Right renal pelvis (tissue), 4 donors: ENCODE measurements around the gene OCSTAMP. TPM values are rescaled to one million over a fixed set of nuclear protein-coding genes. Genes with fewer than 3 reads are reported as not detected.
A peak's percentile ranks its signal among the peaks of the same experiment; 100 is the strongest.

ENCODE experiments used
- DNase-seq, 4 donors: peaks; one replicate each; pipeline ENCODE4 v3.0.0-alpha.2; 2013; ENCODE audit warnings: low read depth in 4 of 4, low spot score in 3 of 4, missing footprints in 1 of 4
- polyA plus RNA-seq, 4 donors: library from polyadenylated mRNA; unstranded; fragments of 120-200 nt; gene quantifications; one replicate each; pipeline ENCODE4 v1.2.1, GENCODE V29; 2013; ENCODE audit not compliant: insufficient read length in 4 of 4

Gene OCSTAMP
- polyA plus RNA-seq, 4 donors: not detected

- DNase-seq: peak in 2 of 4 donors; percentile 10 to 14
Measured at GRCh38 chr20:46520976-46521579, 29.4 kb downstream of the OCSTAMP start.

- no peak for DNase-seq
Measured at GRCh38 chr20:46520540-46520939, 29.9 kb downstream of the OCSTAMP start.

DNA sequence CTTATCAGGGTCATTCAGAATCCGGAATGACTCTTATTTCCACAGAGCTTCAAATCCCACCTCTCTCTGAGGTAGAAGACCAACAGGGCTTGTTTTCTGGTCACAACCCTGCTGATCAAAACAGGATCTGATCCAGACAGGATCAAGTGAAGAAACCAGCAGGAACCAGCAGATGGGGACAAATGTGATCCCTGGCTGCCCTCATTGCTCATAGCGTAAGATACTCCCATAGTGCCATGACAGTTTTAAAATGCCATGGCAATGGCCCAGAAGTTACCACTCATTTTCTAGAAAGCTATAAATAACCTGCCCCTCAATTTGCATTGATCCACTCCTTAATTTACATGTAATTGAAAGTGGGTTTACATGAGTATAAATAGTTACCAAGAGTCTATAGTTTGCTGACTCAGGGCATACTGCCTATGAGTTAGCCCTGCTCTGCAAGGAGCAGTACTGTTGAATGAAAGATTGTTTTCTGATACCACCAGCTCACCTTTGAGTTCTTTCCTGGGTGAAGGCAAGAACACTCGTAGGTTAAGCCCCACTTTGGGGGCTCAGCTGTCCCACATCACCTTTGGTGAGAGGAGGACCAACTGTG lies 30.9 kb downstream of the OCSTAMP start:
- no peak for DNase-seq

- DNase-seq: peak; percentile 51 to 68 (median 66)
Measured at GRCh38 chr20:46512943-46513844, 37.3 kb downstream of the OCSTAMP start, which contains the start of gene ZNF334. TSS of gene ZNF334 (minus strand) at chr20:46513559. CDS start at chr20:46512102, 1,457 bp downstream.

GRCh38 chr20:46509523-46509922 lies 40.9 kb downstream of the OCSTAMP start:
- DNase-seq: no peak

GRCh38 chr20:46507760-46508407 lies 42.6 kb downstream of the OCSTAMP start:
- no peak for DNase-seq

GRCh38 chr20:46505506-46505905 lies 44.9 kb downstream of the OCSTAMP start:
- no peak for DNase-seq

DNA sequence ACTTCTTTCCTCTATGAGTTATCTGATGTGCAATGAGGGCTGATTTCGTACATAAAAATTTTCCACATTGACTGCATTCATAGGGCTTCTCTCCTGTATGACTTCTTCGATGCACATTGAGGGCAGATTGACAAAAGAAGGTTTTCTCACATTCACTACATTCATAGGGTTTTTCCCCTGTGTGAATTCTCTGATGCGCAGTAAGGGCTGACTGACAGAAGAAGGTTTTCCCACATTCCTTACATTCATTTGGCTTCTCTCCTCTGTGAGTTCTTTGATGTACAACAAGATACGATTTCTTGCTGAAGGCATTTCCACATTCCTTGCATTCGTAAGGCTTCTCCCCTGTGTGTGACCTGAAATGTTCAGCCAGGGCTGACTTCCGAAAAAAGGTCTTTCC lies 48.5 kb downstream of the OCSTAMP start:
- no peak for DNase-seq

DNA sequence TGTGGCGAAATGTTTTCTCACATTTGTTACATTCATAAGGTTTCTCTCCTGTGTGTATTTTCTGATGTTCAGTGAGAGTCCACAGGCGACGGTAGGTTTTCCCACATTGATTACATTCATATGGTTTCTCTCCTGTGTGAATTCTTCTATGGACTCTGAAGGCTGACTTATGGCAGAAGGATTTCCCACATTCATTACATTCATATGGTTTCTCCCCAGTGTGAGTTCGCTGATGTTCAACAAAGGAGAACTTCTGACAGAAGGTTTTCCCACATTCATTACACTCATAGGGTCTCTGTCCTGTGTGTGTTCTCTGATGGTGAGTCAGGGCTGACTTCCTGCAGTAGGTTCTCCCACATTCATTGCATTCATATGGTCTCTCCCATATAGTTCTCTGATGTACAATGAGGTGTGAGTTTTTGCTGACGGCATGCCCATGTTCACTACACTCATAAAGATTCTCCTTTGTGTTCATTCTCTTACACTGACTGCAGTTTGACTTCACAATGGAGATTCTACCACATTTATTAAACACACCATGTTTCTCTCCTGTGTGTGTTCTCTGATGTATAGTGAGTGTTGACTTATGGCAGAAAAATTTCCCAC lies 49.0 kb downstream of the OCSTAMP start:
- no peak for DNase-seq

- DNase-seq: no peak
Measured at GRCh38 chr20:46494077-46494476, 56.4 kb downstream of the OCSTAMP start.

DNA sequence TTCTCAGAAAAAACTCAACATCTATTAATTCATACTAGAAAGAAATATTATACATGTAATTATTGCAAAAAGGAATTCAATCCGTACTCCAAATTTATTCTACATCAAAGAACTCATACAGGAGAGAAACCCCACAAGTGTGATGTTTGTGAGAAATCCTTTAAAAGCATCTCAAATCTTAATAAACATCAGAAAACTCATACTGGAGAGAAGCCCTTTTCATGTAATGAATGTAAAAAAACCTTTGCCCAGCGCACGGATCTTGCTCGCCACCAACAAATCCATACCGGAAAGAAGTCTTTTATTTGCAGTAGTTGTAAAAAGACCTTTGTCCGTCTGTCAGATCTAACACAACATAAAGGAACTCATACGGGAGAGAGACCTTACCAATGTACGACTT lies 59.1 kb downstream of the OCSTAMP start:
- DNase-seq: no peak

Other genes with a start within 250 kb of the OCSTAMP start
- gene CDH22, start 242.2 kb downstream of the OCSTAMP start, polyA plus RNA-seq: under 1 TPM in 2 of 4 donors, not detected in 2; 0.07 to 0.12 TPM
- gene ELMO2, start 144.0 kb downstream of the OCSTAMP start, polyA plus RNA-seq: 10 to 100 TPM; 59.4 to 75.5 (median 60.8) TPM
- 10 to 100 TPM; 22.9 to 33.9 (median 28.2) TPM for gene ZNF334, start 37.1 kb downstream of the OCSTAMP start, polyA plus RNA-seq
- gene SLC13A3, start 100.8 kb upstream of the OCSTAMP start, polyA plus RNA-seq: 10 to 100 TPM; 10.2 to 29.1 (median 16.3) TPM
- 10 to 100 TPM; 15.4 to 20.7 (median 17.8) TPM for gene TP53RK, start 138.8 kb upstream of the OCSTAMP start, polyA plus RNA-seq
- 10 to 100 TPM; 16.9 to 17.7 (median 17.1) TPM for gene SLC2A10, start 159.0 kb upstream of the OCSTAMP start, polyA plus RNA-seq